Sigmoid colon (tissue), 7 donors: ENCODE results near the gene ATP5F1A. TPM values are rescaled to one million over a fixed set of nuclear protein-coding genes. Genes with fewer than 3 reads are reported as not detected.
"Not testable (repeated sequence)": the region's sequence is repeated elsewhere in the genome, so short reads cannot be mapped to it uniquely, and the experiment has no call there.

Source experiments
- DNase-seq: peaks from one replicate; pipeline ENCODE4 v3.0.0-alpha.2; 2019
- H3K27ac ChIP-seq, 4 donors: fragments of 200-600 bp; sonication (generic); one replicate each; pipeline ENCODE4 v1.5.1; 2016 to 2019; ENCODE audit warnings: mild to moderate bottlenecking in 1 of 4
- H3K27me3 ChIP-seq, 3 donors: fragments of 200-600 bp; sonication (generic); one replicate each; pipeline ENCODE4 v1.5.1; 2019; ENCODE audit warnings: mild to moderate bottlenecking in 1 of 3
- H3K36me3 ChIP-seq, 4 donors: fragments of 200-600 bp; sonication (generic); one replicate each; pipeline ENCODE4 v1.5.1; 2016 to 2019
- H3K4me1 ChIP-seq, 4 donors: fragments of 200-600 bp; sonication (generic); one replicate each; pipeline ENCODE4 v1.5.1; 2017 to 2019
- H3K4me3 ChIP-seq, 4 donors: fragments of 200-600 bp; sonication (generic); one replicate each; pipeline ENCODE4 v1.5.1; 2017 to 2019; ENCODE audit warnings: mild to moderate bottlenecking in 2 of 4, moderate library complexity in 1 of 4
- H3K9me3 ChIP-seq, 4 donors: fragments of 200-600 bp in 3 of 4; sonication (generic) in 3 of 4; one replicate each; pipeline versions ENCODE4 v1.5.1 to v1.6.1; 2013 to 2019
- CTCF ChIP-seq, 4 experiments: fragments of 450-650 bp in 3 of 4; fragments of 200-600 bp in 1 of 4; IDR thresholded peaks; one replicate each; pipeline ENCODE4 v1.5.1; 2016 to 2019; ENCODE audit warnings: antibody characterized with exemption in 4 of 4, mild to moderate bottlenecking in 3 of 4, moderate library complexity in 2 of 4
- EP300 ChIP-seq, 4 donors: sonication (generic); formaldehyde crosslinking; IDR thresholded peaks; one replicate each; pipeline ENCODE4 v1.6.1; 2017; ENCODE audit warnings: antibody characterized with exemption in 4 of 4
- POLR2A ChIP-seq, 2 donors: fragments of 450-650 bp; IDR thresholded peaks; one replicate each; pipeline ENCODE4 v1.6.1; 2016; ENCODE audit warnings: antibody characterized with exemption in 2 of 2, mild to moderate bottlenecking in 2 of 2, moderate library complexity in 2 of 2
- POLR2AphosphoS5 ChIP-seq, 4 donors: sonication (generic); formaldehyde crosslinking; IDR thresholded peaks; one replicate each; pipeline ENCODE4 v1.6.1; 2017; ENCODE audit warnings: antibody characterized with exemption in 4 of 4
- WGBS, 2 donors: extraction: QIAGEN DNeasy Blood & Tissue Kit; methylation state at CpG; one replicate each; pipeline ENCODE4 v1.1.7; 2013; 5-methylcytosine and 5-hydroxymethylcytosine counted together
- intact Hi-C: fragments of 100-400 bp; cut with DNase I; formaldehyde crosslinking; loops from one replicate; pipeline ENCODE4 v1.15.1; 2023
- polyA plus RNA-seq, 3 donors: library from polyadenylated mRNA; stranded (reverse); fragments of 200-250 nt; gene quantifications; one replicate each; pipeline ENCODE4 v1.2.3, GENCODE V29; 2013
- total RNA-seq, 4 donors: library from RNA; depleted of rRNA; stranded (reverse); fragments of >200 nt; gene quantifications; one replicate each; pipeline ENCODE4 v1.1.0, GENCODE V29; 2016
- donor health status: healthy with polysubstance abuse.
- donor health status: Bipolar disorder and iron deficiency.
- donor health status: healthy.

Gene ATP5F1A
- total and polyA plus RNA-seq, 7 donors = 338 to 768 (median 549) TPM

GRCh38 chr18:46130061-46130460, 32.0 kb upstream of the ATP5F1A start:
- Histone ChIP-seq H3K27me3 (no peaks in the 10 kb centered on the region), H3K27ac (no peak overlapping the region), H3K4me1 (no peaks in the 10 kb centered on the region), H3K36me3 (peaks cover 5 to 59% (median 20%) of the 10 kb centered on the region in 4 donors), H3K4me3 (no peak overlapping the region), H3K9me3 (no peaks in the 10 kb centered on the region)
- intact Hi-C loops = no loop called here
- DNase-seq = no peak
- 97 to 98% methylated on average over 2 of the region's 2 CpGs for WGBS, 2 donors
- TF ChIP-seq POLR2AphosphoS5 (IDR thresholded peaks at IDR 0.05) (no peak), POLR2A (IDR thresholded peaks at IDR 0.05) (no peak)

GRCh38 chr18:46126625-46127024, 28.5 kb upstream of the ATP5F1A start:
- H3K27ac ChIP-seq, intact Hi-C loops, H3K9me3 ChIP-seq, H3K4me3 ChIP-seq, H3K27me3 ChIP-seq, H3K4me1 ChIP-seq, DNase-seq: not testable (repeated sequence)
- 97% methylated on average over 4 of the region's 4 CpGs for WGBS, 2 donors
- H3K36me3 ChIP-seq = peaks cover 10 to 93% (median 30%) of the 10 kb centered on the region in 4 donors

GRCh38 chr18:46113751-46114150, 15.7 kb upstream of the ATP5F1A start:
- H3K9me3 ChIP-seq = no peaks in the 10 kb centered on the region
- TF ChIP-seq CTCF (IDR thresholded peaks at IDR 0.05) (no peak), POLR2AphosphoS5 (IDR thresholded peaks at IDR 0.05) (no peak), POLR2A (IDR thresholded peaks at IDR 0.05) (no peak)
- H3K4me3 ChIP-seq = no peak overlapping the region
- peaks cover 0 to 40% (median 6%) of the 10 kb centered on the region in 4 donors for H3K36me3 ChIP-seq
- WGBS, 2 donors = 89 to 91% methylated on average over 1 of the region's 1 CpG
- H3K4me1 ChIP-seq = no peaks in the 10 kb centered on the region
- intact Hi-C loops = no loop called here
- DNase-seq = no peak
- no peak overlapping the region for H3K27ac ChIP-seq
- no peaks in the 10 kb centered on the region for H3K27me3 ChIP-seq

- H3K27me3 ChIP-seq = no peaks in the 10 kb centered on the region
- H3K4me1 ChIP-seq = peaks cover 0 to 5% (median 4%) of the 10 kb centered on the region in 4 donors
- H3K4me3 ChIP-seq = no peak overlapping the region
- no peak overlapping the region for H3K27ac ChIP-seq
- no peak for DNase-seq
- TF ChIP-seq EP300 (IDR thresholded peaks at IDR 0.05) = no peak
- TF ChIP-seq POLR2AphosphoS5 (IDR thresholded peaks at IDR 0.05) = no peak
- TF ChIP-seq CTCF (IDR thresholded peaks at IDR 0.05) = no peak
- TF ChIP-seq POLR2A (IDR thresholded peaks at IDR 0.05) = no peak
- no peaks in the 10 kb centered on the region for H3K9me3 ChIP-seq
- peaks cover 0 to 42% (median 8%) of the 10 kb centered on the region in 4 donors for H3K36me3 ChIP-seq
- 96 to 98% methylated on average over 3 of the region's 3 CpGs for WGBS, 2 donors
- intact Hi-C loops = no loop called here
Measured at GRCh38 chr18:46110406-46110805, 12.3 kb upstream of the ATP5F1A start.

- H3K27ac ChIP-seq = no peak overlapping the region
- no peak for DNase-seq
- H3K36me3 ChIP-seq = peaks cover 0 to 32% (median 4%) of the 10 kb centered on the region in 4 donors
- H3K27me3 ChIP-seq = no peaks in the 10 kb centered on the region
- H3K4me1 ChIP-seq = peaks cover 0 to 12% (median 10%) of the 10 kb centered on the region in 4 donors
- no peak for TF ChIP-seq CTCF (IDR thresholded peaks at IDR 0.05)
- no peak for TF ChIP-seq EP300 (IDR thresholded peaks at IDR 0.05)
- TF ChIP-seq POLR2AphosphoS5 (IDR thresholded peaks at IDR 0.05) = no peak
- TF ChIP-seq POLR2A (IDR thresholded peaks at IDR 0.05) = no peak
- no peaks in the 10 kb centered on the region for H3K9me3 ChIP-seq
- no peak overlapping the region for H3K4me3 ChIP-seq
- WGBS, 2 donors = 43 to 79% methylated on average over 5 of the region's 5 CpGs
- intact Hi-C loops = loop anchor here (5.0 to 10.0 kb wide), 2 partner anchors 63 to 805 kb away; partner anchors contain the start of genes KATNAL2 and PIAS2
Measured at GRCh38 chr18:46109386-46109785, 11.3 kb upstream of the ATP5F1A start.
